ENCODE measurements around the gene GRIP2.

GRCh38 chr3:14512942-14513327, 27.2 kb downstream of the GRIP2 start:
- TF ChIP-seq, protein P1, sequence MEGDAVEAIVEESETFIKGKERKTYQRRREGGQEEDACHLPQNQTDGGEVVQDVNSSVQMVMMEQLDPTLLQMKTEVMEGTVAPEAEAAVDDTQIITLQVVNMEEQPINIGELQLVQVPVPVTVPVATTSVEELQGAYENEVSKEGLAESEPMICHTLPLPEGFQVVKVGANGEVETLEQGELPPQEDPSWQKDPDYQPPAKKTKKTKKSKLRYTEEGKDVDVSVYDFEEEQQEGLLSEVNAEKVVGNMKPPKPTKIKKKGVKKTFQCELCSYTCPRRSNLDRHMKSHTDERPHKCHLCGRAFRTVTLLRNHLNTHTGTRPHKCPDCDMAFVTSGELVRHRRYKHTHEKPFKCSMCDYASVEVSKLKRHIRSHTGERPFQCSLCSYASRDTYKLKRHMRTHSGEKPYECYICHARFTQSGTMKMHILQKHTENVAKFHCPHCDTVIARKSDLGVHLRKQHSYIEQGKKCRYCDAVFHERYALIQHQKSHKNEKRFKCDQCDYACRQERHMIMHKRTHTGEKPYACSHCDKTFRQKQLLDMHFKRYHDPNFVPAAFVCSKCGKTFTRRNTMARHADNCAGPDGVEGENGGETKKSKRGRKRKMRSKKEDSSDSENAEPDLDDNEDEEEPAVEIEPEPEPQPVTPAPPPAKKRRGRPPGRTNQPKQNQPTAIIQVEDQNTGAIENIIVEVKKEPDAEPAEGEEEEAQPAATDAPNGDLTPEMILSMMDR (IDR thresholded peaks at IDR 0.05; ENCODE audit: extremely low read depth in 1 of 2, insufficient read depth in 1 of 2, low read depth in 1 of 2, low read length in 2 of 2) = no peak
- TF ChIP-seq JUN (IDR thresholded peaks at IDR 0.05; ENCODE audit: borderline replicate concordance, insufficient read depth, insufficient read length, low read depth) = no peak
- TF ChIP-seq POLR2A (IDR thresholded peaks at IDR 0.05; ENCODE audit: low read depth, low read length) = no peak
- no peak for TF ChIP-seq EZH2 (IDR thresholded peaks at IDR 0.05; ENCODE audit: borderline replicate concordance, low read depth, low read length, severe bottlenecking)

All from endothelial cell of umbilical vein (primary cell).